PFSK-1 (cell line): ENCODE data around the gene ANKRD40CL.

ENCODE experiments used
- POLR2AphosphoS5 ChIP-seq: IDR thresholded peaks from 2 replicates; pipeline ENCODE4 v1.6.1; 2012; ENCODE audit warnings: low read depth, mild to moderate bottlenecking, control low read depth, low read length, moderate library complexity
- REST ChIP-seq, 2 experiments: IDR thresholded peaks; 2 replicates each; pipeline versions ENCODE4 v1.6.1 to v1.8.0; 2011 to 2012; ENCODE audit warnings: low read depth in 2 of 2, low read length in 2 of 2, control low read depth in 1 of 2, inconsistent platforms in 1 of 2, mild to moderate bottlenecking in 1 of 2, moderate library complexity in 1 of 2; ENCODE audit not compliant: insufficient read depth in 1 of 2
- SIN3A ChIP-seq: IDR thresholded peaks from 2 replicates; pipeline ENCODE4 v1.6.1; 2012; ENCODE audit warnings: mild to moderate bottlenecking, low read length, moderate library complexity, borderline replicate concordance; ENCODE audit not compliant: insufficient read depth
- TAF1 ChIP-seq: IDR thresholded peaks from 2 replicates; pipeline ENCODE4 v1.6.1; 2012; ENCODE audit warnings: low read length, control low read depth, borderline replicate concordance; ENCODE audit not compliant: insufficient read depth

GRCh38 chr17:50806141-50806643 lies 38.9 kb upstream of the ANKRD40CL start:
- TF ChIP-seq POLR2AphosphoS5: no peak
- TF ChIP-seq SIN3A: no peak
- no peak for TF ChIP-seq REST (IDR thresholded peaks at IDR 0.05; ENCODE audit: insufficient read depth in 1 of 2, low read depth in 2 of 2, low read length in 2 of 2)
- TF ChIP-seq TAF1: no peak
